GM19324 (cell line): ENCODE results near the gene TPRA1.
"Not testable (repeated sequence)": the region's sequence is repeated elsewhere in the genome, so short reads cannot be mapped to it uniquely, and the experiment has no call there.

Experiments used
- ATAC-seq: cut with Tn5 transposase; IDR thresholded peaks from one replicate; pipeline ENCODE4 v1.9.1; 2021; ENCODE audit warnings: mild to moderate bottlenecking, moderate library complexity; ENCODE audit not compliant: unreplicated experiment, low FRiP score

TPRA1 gene

GRCh38 chr3:127616836-127617605 is 26.5 kb upstream of the TPRA1 start:
- ATAC-seq, result no peak

- ATAC-seq, result no peak
Observed at GRCh38 chr3:127615631-127616305, 25.2 kb upstream of the TPRA1 start.

- ATAC-seq, result no peak
Observed at GRCh38 chr3:127614928-127615589, 24.5 kb upstream of the TPRA1 start.

- ATAC-seq, result no peak
Observed at GRCh38 chr3:127613406-127613805, 22.9 kb upstream of the TPRA1 start.

GRCh38 chr3:127612966-127613365 is 22.4 kb upstream of the TPRA1 start:
- ATAC-seq, result no peak

- ATAC-seq, result no peak
Observed at GRCh38 chr3:127611251-127611650, 20.7 kb upstream of the TPRA1 start.

- ATAC-seq, result no peak
Observed at GRCh38 chr3:127610105-127610504, 19.6 kb upstream of the TPRA1 start.

GRCh38 chr3:127608362-127608718 is 17.8 kb upstream of the TPRA1 start:
- no peak for ATAC-seq

GRCh38 chr3:127607675-127608361 is 17.3 kb upstream of the TPRA1 start:
- ATAC-seq, result no peak

- ATAC-seq, result no peak
Observed at GRCh38 chr3:127606981-127607595, 16.6 kb upstream of the TPRA1 start.

- ATAC-seq, result no peak
Observed at GRCh38 chr3:127606086-127606805, 15.7 kb upstream of the TPRA1 start.

- ATAC-seq, result not testable (repeated sequence)
Observed at GRCh38 chr3:127605547-127605946, 15.0 kb upstream of the TPRA1 start.

GRCh38 chr3:127604546-127605165 is 14.1 kb upstream of the TPRA1 start:
- no peak for ATAC-seq

- no peak for ATAC-seq
Observed at GRCh38 chr3:127604035-127604434, 13.5 kb upstream of the TPRA1 start.

GRCh38 chr3:127600749-127601456 is 10.4 kb upstream of the TPRA1 start:
- no peak for ATAC-seq

- ATAC-seq, result no peak
Observed at GRCh38 chr3:127598841-127599570, 8.5 kb upstream of the TPRA1 start.

- no peak for ATAC-seq
Observed at GRCh38 chr3:127597020-127597771, 6.7 kb upstream of the TPRA1 start.

- ATAC-seq, result no peak
Observed at GRCh38 chr3:127595303-127595702, 4.8 kb upstream of the TPRA1 start.
